ENCODE measurements around the gene NF1.

The NF1 gene

DNA sequence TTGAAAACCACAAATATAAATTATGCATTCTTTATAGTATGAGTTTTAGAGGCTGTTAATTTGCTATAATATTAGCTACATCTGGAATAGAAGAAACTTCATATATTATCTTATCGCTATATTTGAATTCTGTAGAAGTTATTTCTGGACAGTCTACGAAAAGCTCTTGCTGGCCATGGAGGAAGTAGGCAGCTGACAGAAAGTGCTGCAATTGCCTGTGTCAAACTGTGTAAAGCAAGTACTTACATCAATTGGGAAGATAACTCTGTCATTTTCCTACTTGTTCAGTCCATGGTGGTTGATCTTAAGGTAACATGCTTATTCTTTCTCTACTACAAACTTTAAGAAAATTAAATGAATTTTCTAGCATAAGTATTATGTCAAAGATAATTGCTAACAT, 105.5 kb downstream of the NF1 start:
- no peak for DNase-seq

DNA sequence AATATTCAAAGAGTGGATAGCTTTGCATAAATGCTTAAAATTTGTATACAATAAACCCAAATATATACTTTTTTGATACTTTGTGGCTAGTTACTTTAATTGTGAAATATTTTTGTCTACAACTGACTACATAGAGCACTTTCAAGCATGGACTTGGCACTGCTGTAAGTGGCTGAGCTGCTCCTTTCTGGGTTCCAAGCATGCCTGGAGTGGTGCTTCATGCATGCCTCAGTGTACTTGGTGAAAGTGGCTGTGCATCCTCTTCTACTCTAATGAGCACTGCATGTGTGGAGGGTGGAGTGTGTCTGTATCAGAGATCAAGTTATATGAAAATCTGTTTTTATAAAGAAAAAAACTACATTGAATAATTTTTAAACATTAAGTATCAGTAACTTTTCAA, 108.2 kb downstream of the NF1 start:
- no peak for DNase-seq

- no peak for DNase-seq
Measured at GRCh38 chr17:31211352-31212012, 116.7 kb downstream of the NF1 start.

DNA sequence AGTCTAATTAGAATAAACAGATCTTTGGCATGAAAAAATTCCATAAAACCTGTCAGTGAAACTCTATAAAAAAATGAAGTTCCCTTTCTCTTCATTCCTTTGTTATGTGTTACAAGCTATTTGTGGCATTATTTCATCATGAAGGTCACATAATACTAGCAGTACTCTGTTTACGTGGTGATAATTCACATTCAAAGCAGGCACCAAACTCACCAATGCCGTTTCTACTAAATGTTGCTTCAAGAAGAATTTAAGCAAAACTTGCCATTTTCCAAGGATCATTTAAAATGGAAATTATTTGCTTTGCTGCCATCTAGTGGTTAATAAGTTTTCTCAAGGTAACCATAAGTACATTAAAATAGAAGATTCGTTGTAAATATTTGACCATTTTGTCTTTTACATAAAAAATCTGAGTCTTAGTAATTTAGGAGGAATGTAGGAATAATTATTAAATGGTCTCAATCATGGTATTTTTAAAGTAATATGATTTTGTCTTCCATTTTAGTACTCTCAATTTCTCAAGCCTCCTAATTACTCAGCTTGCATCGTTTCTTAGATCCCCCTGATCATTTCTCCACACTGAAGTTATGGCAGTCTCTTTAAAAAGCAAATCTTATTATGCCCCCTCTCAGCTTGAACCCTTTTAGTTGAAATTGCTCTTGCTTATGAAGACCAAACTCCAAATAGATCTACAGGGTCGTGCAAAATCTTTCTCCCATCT, 121.4 kb downstream of the NF1 start:
- no peak for DNase-seq

DNA sequence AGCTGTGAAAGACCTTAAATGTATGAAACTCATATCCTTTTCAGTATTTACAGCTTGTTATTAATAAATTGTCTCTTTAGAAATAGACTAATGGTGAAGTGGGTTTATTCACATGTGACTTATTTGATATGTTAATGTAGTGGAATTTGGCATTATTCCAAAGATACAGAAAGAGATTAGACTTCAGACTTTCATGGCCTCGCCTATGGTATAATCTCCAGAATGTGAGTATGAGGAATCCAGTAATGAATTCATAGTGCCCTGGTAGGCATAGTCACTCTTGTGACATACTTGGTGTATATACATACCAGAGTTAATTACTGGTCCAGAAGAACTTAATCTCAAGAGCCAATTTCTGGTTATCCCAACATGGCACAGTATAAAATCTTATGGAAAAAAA, 129.6 kb downstream of the NF1 start:
- DNase-seq = no peak

GRCh38 chr17:31225831-31226230, 131.1 kb downstream of the NF1 start:
- no peak for DNase-seq

DNA sequence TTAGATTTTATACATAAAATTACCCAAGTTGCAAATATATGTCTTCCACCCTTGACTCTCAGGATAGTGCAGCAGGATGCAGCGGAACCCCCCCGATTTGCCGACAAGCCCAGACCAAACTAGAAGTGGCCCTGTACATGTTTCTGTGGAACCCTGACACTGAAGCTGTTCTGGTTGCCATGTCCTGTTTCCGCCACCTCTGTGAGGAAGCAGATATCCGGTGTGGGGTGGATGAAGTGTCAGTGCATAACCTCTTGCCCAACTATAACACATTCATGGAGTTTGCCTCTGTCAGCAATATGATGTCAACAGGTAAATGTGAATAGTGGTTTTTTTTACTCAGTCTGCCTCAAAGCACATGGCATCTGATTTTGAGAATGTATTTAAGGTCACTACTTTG, 131.6 kb downstream of the NF1 start:
- DNase-seq = no peak

- no peak for DNase-seq
Measured at GRCh38 chr17:31226950-31227349, 132.2 kb downstream of the NF1 start.

DNA sequence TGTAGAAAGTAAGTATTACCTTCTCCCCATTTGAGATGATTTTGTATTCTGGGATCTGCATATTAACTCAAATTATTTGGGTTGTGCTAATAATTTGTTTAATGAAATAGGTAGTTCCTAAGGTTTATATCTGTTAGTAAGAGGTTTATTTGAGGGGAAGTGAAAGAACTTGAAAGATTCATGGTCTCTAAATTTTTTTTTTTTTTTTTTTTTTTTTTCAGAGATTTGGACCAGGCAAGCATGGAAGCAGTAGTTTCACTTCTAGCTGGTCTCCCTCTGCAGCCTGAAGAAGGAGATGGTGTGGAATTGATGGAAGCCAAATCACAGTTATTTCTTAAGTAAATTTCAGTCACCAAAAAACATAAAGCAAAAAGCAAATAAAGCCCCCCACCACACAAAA, 137.1 kb downstream of the NF1 start:
- DNase-seq = no peak

- no peak for DNase-seq
Measured at GRCh38 chr17:31235110-31235509, 140.3 kb downstream of the NF1 start.

DNA sequence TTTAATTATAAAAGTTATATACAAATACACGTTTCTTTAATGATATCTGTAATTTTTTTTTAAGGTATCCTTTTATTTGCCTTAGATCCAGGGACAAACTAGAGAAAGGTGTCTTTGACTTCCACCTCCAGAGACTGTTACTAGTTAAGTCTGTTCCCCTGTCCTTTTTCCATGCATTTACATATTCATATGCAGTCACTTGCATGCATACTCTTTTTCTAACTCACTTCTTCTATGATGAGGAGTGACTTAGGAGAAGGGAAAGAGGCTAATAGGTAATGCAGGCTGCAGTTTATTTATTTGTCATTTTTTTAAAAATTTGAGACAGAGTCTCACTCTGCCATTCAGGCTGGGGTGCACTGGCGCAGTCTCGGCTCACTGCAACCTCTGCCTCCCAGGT, 141.4 kb downstream of the NF1 start:
- no peak for DNase-seq

GRCh38 chr17:31236712-31237111, 141.9 kb downstream of the NF1 start:
- DNase-seq = no peak

DNA sequence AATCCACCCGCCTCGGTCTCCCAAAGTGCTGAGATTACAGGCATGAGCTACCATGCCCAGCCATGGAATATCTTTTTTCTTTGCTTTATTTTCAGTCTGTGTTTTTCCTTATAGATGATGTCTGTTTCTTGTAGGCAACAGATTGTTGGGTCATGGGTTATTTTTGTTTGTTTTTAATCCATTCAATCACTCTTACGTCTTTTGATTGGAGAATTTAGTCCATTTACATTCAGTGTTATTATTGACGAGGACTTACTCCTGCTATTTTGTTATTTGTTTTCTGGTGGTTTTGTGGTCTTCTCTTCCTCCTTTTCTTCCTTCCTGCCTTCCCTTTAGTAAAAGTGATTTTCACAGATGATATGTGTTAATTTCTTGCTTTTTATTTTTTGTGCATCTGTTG, 146.3 kb downstream of the NF1 start:
- no peak for DNase-seq

GRCh38 chr17:31248986-31249834, 154.4 kb downstream of the NF1 start:
- DNase-seq = no peak

GRCh38 chr17:31249835-31250141, 155.0 kb downstream of the NF1 start:
- no peak for DNase-seq

- no peak for DNase-seq
Measured at GRCh38 chr17:31250229-31250628, 155.5 kb downstream of the NF1 start.

GRCh38 chr17:31251105-31251969, 156.6 kb downstream of the NF1 start:
- DNase-seq = no peak

- no peak for DNase-seq
Measured at GRCh38 chr17:31251970-31252328, 157.2 kb downstream of the NF1 start.

GRCh38 chr17:31252741-31253140, 158.0 kb downstream of the NF1 start:
- no peak for DNase-seq

DNA sequence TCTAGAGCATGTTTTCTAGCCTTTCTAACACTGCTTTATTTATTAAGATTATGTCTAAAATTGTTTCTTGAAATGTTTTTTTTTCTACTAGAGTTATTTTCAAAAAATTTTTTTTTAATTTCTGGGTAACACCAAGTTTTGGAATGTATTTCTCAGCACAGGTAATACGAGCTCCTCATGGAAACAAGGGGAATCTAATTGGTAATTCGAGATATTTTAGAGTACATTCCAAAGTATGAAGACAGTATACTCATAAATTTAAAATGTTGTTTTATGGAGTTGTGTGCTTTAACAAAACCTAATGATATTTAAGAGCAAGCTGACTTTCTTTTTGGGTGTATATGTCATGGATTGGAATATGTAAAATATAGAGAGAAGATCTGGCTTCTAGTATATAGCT, 159.9 kb downstream of the NF1 start:
- no peak for DNase-seq

- no peak for DNase-seq
Measured at GRCh38 chr17:31256936-31257335, 162.2 kb downstream of the NF1 start.

DNA sequence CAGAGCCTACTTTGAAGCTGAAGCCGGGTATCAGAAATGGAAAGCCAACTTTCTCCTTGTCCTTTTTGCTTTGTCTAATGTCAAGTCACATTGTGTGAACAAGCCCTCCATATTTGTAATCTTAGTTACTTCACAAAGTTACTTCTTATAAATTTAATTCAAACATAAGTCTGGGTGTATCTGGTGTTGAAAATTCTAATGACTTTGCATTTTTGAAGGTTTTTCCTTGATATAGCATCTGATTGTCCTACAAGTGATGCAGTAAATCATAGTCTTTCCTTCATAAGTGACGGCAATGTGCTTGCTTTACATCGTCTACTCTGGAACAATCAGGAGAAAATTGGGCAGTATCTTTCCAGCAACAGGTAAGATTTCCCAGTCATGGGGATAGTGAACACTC, 165.4 kb downstream of the NF1 start:
- DNase-seq = no peak

GRCh38 chr17:31261601-31262000, 166.8 kb downstream of the NF1 start:
- DNase-seq = no peak

All from activated gamma-delta T cell (primary cell).